Fibroblast of lung (primary cell): ENCODE data around the gene NRIP3. TPM values are rescaled to one million over a fixed set of nuclear protein-coding genes. Genes with fewer than 3 reads are reported as not detected.

ENCODE experiments used
- DNase-seq, 2 donors: peaks; one replicate each; pipeline versions ENCODE4 v3.0.0 to v3.0.0-alpha.2; 2010; ENCODE audit warnings: low read depth in 2 of 2
- H2AFZ ChIP-seq: 2 replicates; pipeline ENCODE4 v1.5.1; 2012; ENCODE audit warnings: low read length, control low read depth, inconsistent platforms
- H3K27ac ChIP-seq: 2 replicates; pipeline ENCODE4 v1.5.1; 2011; ENCODE audit warnings: low read length, control low read depth; ENCODE audit not compliant: insufficient read depth
- H3K27me3 ChIP-seq: 2 replicates; pipeline ENCODE4 v1.5.1; 2011; ENCODE audit warnings: mild to moderate bottlenecking, low read length; ENCODE audit not compliant: control insufficient read depth, insufficient read depth
- H3K36me3 ChIP-seq: 2 replicates; pipeline ENCODE4 v1.5.1; 2011; ENCODE audit warnings: low read length; ENCODE audit not compliant: control insufficient read depth, insufficient read depth
- H3K4me1 ChIP-seq: 2 replicates; pipeline ENCODE4 v1.5.1; 2011; ENCODE audit warnings: low read length; ENCODE audit not compliant: control insufficient read depth, insufficient read depth; ENCODE audit errors: extremely low read depth
- H3K4me2 ChIP-seq: 2 replicates; pipeline ENCODE4 v1.5.1; 2011; ENCODE audit warnings: low read length, control low read depth; ENCODE audit not compliant: insufficient read depth; ENCODE audit errors: extremely low read depth
- H3K4me3 ChIP-seq, 4 experiments: fragments of 200-600 bp in 1 of 4; sonication (generic) in 1 of 4; replicated peaks in 1 of 4; 2 replicates each; pipeline ENCODE4 v1.5.1; 2011 to 2016; ENCODE audit warnings: low read length in 4 of 4, low read depth in 3 of 4, mild to moderate bottlenecking in 3 of 4, control low read depth in 2 of 4, inconsistent platforms in 1 of 4, mixed read lengths in 1 of 4; ENCODE audit not compliant: insufficient read depth in 1 of 4; ENCODE audit errors: control extremely low read depth in 1 of 4
- H3K79me2 ChIP-seq: 2 replicates; pipeline ENCODE4 v1.5.1; 2012; ENCODE audit warnings: mild to moderate bottlenecking, low read length, inconsistent platforms; ENCODE audit not compliant: control insufficient read depth, insufficient read depth
- H3K9ac ChIP-seq: 2 replicates; pipeline ENCODE4 v1.5.1; 2011; ENCODE audit warnings: mild to moderate bottlenecking, low read length, control low read depth; ENCODE audit not compliant: insufficient read depth
- H3K9me3 ChIP-seq: 2 replicates; pipeline ENCODE4 v1.5.1; 2012; ENCODE audit warnings: low read depth, low read length; ENCODE audit not compliant: control insufficient read depth, insufficient read depth
- H4K20me1 ChIP-seq: 2 replicates; pipeline ENCODE4 v1.5.1; 2011; ENCODE audit warnings: low read length; ENCODE audit not compliant: control insufficient read depth, insufficient read depth; ENCODE audit errors: extremely low read depth
- CTCF ChIP-seq, 2 donors: IDR thresholded peaks in 1 of 2; conservative IDR thresholded peaks in 1 of 2; 1 replicate in 1 of 2; 2 replicates in 1 of 2; pipeline ENCODE4 v1.5.1; 2011 to 2012; ENCODE audit warnings: low read length in 2 of 2, control low read depth in 1 of 2, inconsistent platforms in 1 of 2, low read depth in 1 of 2, mild to moderate bottlenecking in 1 of 2
- EZH2 ChIP-seq: IDR thresholded peaks from 2 replicates; pipeline ENCODE4 v1.5.1; 2012; ENCODE audit warnings: low read length, control low read depth, mild to moderate bottlenecking; ENCODE audit errors: missing control alignments
- polyA minus RNA-seq: library from RNA; depleted of rRNA, polyadenylated mRNA; stranded (reverse); fragments of >200 nt; gene quantifications from 2 replicates; pipeline ENCODE4 v1.2.3, GENCODE V29; 2011; ENCODE audit warnings: low replicate concordance
- polyA plus RNA-seq, 2 donors: library from polyadenylated mRNA; depleted of rRNA in 1 of 2; stranded (reverse) in 1 of 2; unstranded in 1 of 2; fragments of >200 nt; gene quantifications; 2 replicates each; pipeline ENCODE4 v1.2.1, GENCODE V29; 2011 to 2012; ENCODE audit warnings: missing spikeins in 1 of 2
- total RNA-seq: library from RNA; depleted of rRNA; stranded (reverse); fragments of >200 nt; gene quantifications from 2 replicates; pipeline ENCODE4 v1.2.1, GENCODE V29; 2014

Gene NRIP3
- total RNA-seq (4.1 and 8.8 TPM in 2 replicates), polyA plus RNA-seq (11.7 and 13.9 TPM in 2 replicates), polyA minus RNA-seq (12.9 and 20.2 TPM in 2 replicates)
- polyA plus RNA-seq (2012), result 7.1 and 10.1 TPM in 2 replicates

GRCh38 chr11:9003573-9004182, at the start of gene NRIP3:
TSS of gene NRIP3 (minus strand) at chr11:9004001. CDS start at chr11:9003935, 66 bp downstream.
- Histone ChIP-seq H3K4me3 (peak within 1 kb of the TSS; percentile 25 to 56 (median 50)), H3K27me3 (peaks cover 22% of the 10 kb centered on the region), H3K4me2 (peak within 1 kb of the TSS; percentile 74), H2AFZ (peak within 1 kb of the TSS; percentile 45), H3K9ac (peak within 1 kb of the TSS; percentile 51), H3K79me2 (no peaks in the 10 kb centered on the region), H3K9me3 (no peaks in the 10 kb centered on the region), H3K27ac (peak within 1 kb of the TSS; percentile 37), H3K4me1 (peaks cover 7% of the 10 kb centered on the region), H3K36me3 (no peaks in the 10 kb centered on the region), H4K20me1 (no peaks in the 10 kb centered on the region)
- peak; percentile 45 to 76 for DNase-seq
- TF ChIP-seq EZH2 (no peak), CTCF (conservative IDR thresholded peaks at IDR 0.05 in 1 of 2, IDR thresholded peaks at IDR 0.05 in 1 of 2; ENCODE audit: low read depth in 1 of 2, low read length in 2 of 2) (no peak)

GRCh38 chr11:9052316-9052715, 48.5 kb upstream of the NRIP3 start:
- H4K20me1 ChIP-seq, result no peaks in the 10 kb centered on the region
- H3K9ac ChIP-seq, result no peak overlapping the region
- H3K27me3 ChIP-seq, result no peaks in the 10 kb centered on the region
- no peak overlapping the region for H2AFZ ChIP-seq
- H3K36me3 ChIP-seq, result no peaks in the 10 kb centered on the region
- no peaks in the 10 kb centered on the region for H3K9me3 ChIP-seq
- peaks cover 6% of the 10 kb centered on the region for H3K4me1 ChIP-seq
- no peak overlapping the region for H3K27ac ChIP-seq
- H3K4me3 ChIP-seq, result no peak overlapping the region
- DNase-seq, result no peak
- TF ChIP-seq EZH2 (no peak), CTCF (conservative IDR thresholded peaks at IDR 0.05 in 1 of 2, IDR thresholded peaks at IDR 0.05 in 1 of 2; ENCODE audit: low read depth in 1 of 2, low read length in 2 of 2) (no peak)
- no peak overlapping the region for H3K4me2 ChIP-seq
- H3K79me2 ChIP-seq, result no peaks in the 10 kb centered on the region

GRCh38 chr11:9049959-9050358, 46.2 kb upstream of the NRIP3 start:
- Histone ChIP-seq H3K27ac (no peak overlapping the region), H3K9me3 (no peaks in the 10 kb centered on the region), H3K9ac (no peak overlapping the region), H4K20me1 (no peaks in the 10 kb centered on the region), H2AFZ (no peak overlapping the region), H3K36me3 (no peaks in the 10 kb centered on the region), H3K4me3 (no peak overlapping the region), H3K4me1 (peaks cover 8% of the 10 kb centered on the region), H3K27me3 (no peaks in the 10 kb centered on the region), H3K79me2 (no peaks in the 10 kb centered on the region), H3K4me2 (no peak overlapping the region)
- DNase-seq, result no peak
- no peak for TF ChIP-seq CTCF (conservative IDR thresholded peaks at IDR 0.05 in 1 of 2, IDR thresholded peaks at IDR 0.05 in 1 of 2; ENCODE audit: low read depth in 1 of 2, low read length in 2 of 2)
- TF ChIP-seq EZH2, result no peak
